ENCODE results near the gene PLCH2.

GRCh38 chr1:2501820-2502119 is 25.7 kb downstream of the PLCH2 start:
- no peak for TF ChIP-seq CTCF (IDR thresholded peaks at IDR 0.05)
- no peak for TF ChIP-seq POLR2A (IDR thresholded peaks at IDR 0.05)

All from right lobe of liver (tissue), 4 donors.